Transverse colon (tissue), 3 donors: ENCODE results near the gene IL15RA.

Source experiments
- POLR2A ChIP-seq: fragments of 450-650 bp; IDR thresholded peaks from one replicate; pipeline ENCODE4 v1.6.1; 2016; ENCODE audit warnings: antibody characterized with exemption, mild to moderate bottlenecking, moderate library complexity
- TF ChIP-seq, protein P1 (sequence below), 5 experiments: fragments of 200-600 bp in 3 of 5; fragments of 450-650 bp in 2 of 5; sonication (generic) in 3 of 5; IDR thresholded peaks; 1 replicate in 2 of 5; 2 replicates in 3 of 5; pipeline ENCODE4 v1.5.1; 2016 to 2017; ENCODE audit warnings: antibody characterized with exemption in 5 of 5, inconsistent platforms in 3 of 5, mild to moderate bottlenecking in 2 of 5, moderate library complexity in 1 of 5

DNA sequence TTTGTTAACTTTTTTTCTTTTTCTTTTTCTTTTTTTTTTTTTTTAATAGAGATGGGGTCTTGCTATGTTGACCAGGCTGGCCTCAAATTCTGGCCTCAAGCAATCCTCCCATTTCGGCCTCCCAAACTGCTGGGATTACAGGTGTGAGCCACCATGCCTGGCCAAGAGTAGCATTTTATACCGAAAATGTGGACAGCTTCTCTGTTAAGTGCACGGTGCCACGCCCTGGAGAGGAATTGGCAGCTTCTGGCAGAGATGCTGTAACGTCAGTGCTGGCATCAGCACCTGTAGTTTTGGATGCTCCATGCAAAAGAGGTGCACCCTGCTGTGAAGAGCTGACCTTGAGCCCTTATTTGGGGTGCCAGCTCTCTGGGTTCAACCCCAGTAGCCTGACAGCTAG is 18.2 kb downstream of the IL15RA start:
- TF ChIP-seq, protein P1, sequence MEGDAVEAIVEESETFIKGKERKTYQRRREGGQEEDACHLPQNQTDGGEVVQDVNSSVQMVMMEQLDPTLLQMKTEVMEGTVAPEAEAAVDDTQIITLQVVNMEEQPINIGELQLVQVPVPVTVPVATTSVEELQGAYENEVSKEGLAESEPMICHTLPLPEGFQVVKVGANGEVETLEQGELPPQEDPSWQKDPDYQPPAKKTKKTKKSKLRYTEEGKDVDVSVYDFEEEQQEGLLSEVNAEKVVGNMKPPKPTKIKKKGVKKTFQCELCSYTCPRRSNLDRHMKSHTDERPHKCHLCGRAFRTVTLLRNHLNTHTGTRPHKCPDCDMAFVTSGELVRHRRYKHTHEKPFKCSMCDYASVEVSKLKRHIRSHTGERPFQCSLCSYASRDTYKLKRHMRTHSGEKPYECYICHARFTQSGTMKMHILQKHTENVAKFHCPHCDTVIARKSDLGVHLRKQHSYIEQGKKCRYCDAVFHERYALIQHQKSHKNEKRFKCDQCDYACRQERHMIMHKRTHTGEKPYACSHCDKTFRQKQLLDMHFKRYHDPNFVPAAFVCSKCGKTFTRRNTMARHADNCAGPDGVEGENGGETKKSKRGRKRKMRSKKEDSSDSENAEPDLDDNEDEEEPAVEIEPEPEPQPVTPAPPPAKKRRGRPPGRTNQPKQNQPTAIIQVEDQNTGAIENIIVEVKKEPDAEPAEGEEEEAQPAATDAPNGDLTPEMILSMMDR (IDR thresholded peaks at IDR 0.05): no peak
- TF ChIP-seq POLR2A: no peak
